Epidermal melanocyte (primary cell): Measurements from ENCODE around the gene SPAG16.

Experiments used
- DNase-seq: peaks from one replicate; pipeline ENCODE4 v3.0.0; 2011; ENCODE audit warnings: low spot score; ENCODE audit not compliant: insufficient read length

The SPAG16 gene

DNA sequence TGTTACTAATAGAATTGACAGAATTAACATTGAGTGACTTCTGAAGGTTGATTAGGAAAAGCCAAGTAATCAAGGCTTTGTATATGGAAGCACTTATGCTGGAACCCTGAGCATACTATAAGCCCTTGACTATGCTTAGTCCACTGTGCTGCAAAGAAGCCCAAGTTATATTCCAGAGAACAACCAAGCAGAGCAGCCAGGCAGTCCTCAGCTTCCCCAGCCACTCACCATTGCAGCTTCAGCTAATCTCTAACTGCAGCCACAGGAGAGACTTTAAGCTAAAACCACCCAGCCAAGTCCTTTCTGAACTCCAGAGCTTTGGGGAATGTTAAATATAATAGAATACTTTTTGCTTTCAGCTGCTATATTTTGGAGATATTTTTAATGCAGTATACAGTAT, 962.2 kb downstream of the SPAG16 start:
- no peak for DNase-seq

DNA sequence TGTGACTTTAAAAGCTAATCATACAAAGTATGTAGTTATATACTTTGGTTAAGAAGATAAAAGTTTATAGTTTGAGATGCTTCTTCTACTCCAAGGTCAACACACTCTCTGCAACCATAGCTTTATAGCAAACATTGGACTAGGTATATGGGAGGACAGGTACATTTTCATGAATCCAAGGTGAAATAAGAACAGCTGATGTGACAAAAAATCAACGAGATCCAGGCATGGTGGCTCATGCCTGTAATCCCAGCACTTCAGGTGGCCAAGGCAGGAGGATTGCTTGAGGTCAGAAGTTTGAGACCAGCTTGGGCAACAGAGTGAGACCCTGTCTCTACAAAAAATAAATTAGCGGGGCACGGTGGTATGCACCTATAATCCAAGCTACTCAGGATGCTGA, 963.3 kb downstream of the SPAG16 start:
- no peak for DNase-seq

DNA sequence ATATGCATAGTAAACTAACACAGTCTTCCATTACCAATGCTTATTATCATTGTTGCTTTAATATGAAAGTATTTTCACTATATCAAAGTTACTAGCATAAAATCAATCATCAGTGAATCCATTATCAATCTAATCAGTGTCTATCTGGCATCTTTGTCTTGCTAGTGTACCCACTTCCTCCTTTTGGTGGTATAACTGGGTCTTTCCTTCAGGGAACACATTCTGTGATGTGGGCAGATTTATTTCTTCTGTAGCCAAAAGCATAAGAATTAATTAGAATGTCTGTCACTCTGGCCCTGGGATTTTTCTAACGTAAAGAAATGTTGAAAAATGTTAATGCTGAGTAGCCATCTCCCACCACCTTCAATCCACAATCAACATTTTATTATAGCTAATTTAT, 970.8 kb downstream of the SPAG16 start:
- no peak for DNase-seq

- no peak for DNase-seq
Measured at GRCh38 chr2:214261683-214262082, 977.4 kb downstream of the SPAG16 start.

DNA sequence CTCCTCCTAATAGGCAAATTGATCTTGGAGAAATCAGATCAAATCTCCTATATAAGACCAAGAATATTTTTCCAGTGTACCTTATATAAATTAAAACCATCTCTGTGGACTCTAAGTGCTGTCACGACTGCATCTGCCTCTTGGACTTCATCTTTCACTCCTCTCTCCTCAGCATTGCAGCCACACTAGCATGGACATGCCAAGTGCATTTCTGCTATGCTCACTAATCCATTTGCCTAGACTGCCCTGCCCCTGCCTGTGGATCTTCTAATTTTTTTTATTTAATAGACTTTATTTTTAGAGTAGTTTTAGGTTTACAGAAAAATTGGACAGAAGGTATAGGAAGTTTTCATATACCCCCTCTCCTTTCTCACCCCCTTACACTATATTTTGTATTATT, 979.9 kb downstream of the SPAG16 start:
- no peak for DNase-seq

GRCh38 chr2:214265991-214266489, 981.8 kb downstream of the SPAG16 start:
- DNase-seq, result no peak

GRCh38 chr2:214277880-214278279, 993.6 kb downstream of the SPAG16 start:
- no peak for DNase-seq

GRCh38 chr2:214286011-214286410, 1001.7 kb downstream of the SPAG16 start:
- DNase-seq, result no peak

DNA sequence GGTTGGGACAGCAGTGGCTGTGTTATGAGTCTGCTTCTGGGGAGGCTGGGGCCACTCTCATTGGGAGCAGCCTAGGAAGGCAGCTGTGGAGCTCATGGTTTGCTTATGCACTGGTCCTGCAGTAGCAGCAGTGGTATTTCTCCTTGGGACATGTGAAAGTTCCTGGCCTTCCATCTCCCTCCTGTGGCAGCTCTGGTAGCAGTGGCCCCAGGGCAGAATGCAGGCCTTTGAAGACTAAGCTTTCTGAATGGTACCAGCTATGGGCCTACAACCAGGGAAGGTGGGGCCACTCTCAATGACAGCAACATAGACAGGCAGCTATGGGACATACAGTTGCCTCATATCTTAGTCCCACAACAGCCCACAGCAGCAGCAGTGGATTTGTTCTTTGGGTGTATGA, 1009.3 kb downstream of the SPAG16 start:
- DNase-seq, result no peak

DNA sequence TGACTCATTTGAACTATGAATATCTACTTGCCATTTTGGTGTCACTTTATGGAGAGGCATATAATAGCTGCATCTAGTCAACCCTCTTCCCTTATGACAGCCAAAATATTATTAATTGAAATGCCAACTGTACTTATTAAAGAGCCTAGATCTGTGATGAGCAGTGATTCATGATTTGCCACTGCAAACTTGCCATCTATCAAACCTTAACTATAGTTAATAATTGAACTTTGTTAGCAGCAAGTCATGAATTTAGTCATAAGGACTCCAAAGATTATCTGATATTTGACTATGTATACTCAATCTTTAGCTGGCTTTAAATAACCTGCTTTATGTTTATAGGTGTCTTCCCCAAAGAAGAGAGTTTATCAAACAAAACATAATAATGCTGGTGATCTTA, 1010.2 kb downstream of the SPAG16 start:
- DNase-seq, result no peak

DNA sequence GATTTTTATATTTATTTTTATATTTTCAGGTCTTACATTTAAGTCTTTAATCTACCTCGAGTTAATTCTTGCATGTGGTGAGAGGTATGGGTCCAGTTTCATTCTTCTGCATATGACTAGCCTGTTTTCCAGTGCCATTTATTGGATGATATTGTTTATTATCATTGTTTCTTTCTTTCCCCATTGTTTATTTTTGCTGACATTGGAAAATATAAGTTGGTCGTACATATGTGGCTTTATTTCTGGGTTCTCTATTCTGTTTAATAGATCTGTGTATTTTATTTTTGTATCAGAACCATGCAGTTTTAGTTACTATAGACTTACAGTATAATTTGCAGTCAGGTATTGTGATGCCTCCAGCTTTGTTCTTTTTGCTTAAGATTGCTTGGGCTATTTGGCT, 1013.2 kb downstream of the SPAG16 start:
- DNase-seq, result no peak

DNA sequence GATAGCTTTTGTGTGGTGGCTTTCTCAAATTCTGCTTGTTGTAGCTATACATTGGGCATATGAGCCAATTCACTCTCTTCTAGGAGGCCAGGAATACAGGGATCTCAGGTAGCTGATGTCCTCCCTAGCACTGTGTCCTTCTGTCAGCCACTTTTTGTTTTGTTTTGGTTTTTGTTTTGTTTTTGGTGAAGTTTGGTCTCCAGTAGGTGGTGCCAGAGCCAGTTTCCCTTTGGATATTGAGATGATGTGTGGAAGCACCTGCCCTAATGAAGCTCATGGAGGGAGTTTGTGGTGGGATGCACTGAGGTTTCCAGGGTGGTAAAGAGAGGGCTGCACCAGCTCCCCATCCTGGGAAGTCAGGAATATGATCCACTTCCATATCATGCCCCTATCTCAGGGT, 1026.1 kb downstream of the SPAG16 start:
- DNase-seq, result no peak

GRCh38 chr2:214311031-214311533, 1026.8 kb downstream of the SPAG16 start:
- no peak for DNase-seq

DNA sequence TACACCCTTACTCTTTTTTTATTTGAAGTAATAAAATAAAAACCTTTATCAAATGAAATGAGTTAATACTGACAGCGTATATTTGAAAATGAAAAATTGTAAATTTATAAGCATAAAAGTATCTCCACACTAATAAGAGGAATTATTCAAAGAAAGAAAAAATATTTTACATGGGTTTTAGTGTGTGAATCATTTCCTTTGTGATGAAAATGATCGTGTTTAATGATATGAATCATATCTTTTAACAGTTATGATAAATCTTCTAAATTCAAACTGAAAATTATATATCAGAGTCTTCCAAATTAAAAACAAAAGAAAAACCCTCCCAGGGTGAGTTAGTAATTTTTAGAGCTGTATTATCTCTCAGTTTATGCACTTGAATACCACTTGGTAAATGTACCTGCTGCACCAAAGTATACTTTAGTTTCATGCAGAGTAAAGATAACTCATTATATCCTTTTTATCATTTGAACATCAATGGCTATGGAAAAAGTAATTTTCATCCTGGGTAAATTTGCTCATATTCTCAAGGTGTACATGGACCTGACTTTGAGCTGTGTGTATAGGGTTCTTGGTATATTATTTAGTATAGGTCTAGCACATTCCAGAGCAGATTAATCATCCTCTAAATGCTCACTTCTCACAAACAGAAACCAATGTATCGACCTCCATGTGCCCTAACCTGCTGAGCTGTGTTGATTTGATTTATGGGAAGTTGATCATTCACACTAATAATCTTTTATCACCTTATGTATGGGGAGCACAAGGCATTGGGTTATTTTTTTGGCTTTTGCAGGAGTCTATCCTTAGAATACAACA, 1027.9 kb downstream of the SPAG16 start:
- DNase-seq, result no peak

DNA sequence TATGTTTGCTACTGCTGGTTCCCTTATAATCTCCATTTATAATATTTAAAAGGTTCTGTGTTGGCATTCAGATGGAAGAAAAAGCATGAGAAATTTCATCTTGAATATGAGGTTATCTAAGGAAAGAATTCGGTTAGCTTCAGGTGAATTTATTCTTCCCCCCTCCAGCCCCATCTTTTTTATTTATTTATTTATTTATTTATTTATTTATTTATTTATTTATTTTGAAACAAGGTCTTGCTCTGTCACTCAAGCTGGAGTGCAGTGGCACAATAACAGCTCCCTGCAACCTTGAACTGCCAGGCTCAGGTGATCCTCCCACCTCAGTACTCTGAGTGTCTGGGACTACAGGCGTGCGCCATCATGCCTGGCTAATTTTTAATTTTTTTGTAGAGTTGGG, 1031.1 kb downstream of the SPAG16 start:
- DNase-seq, result no peak

DNA sequence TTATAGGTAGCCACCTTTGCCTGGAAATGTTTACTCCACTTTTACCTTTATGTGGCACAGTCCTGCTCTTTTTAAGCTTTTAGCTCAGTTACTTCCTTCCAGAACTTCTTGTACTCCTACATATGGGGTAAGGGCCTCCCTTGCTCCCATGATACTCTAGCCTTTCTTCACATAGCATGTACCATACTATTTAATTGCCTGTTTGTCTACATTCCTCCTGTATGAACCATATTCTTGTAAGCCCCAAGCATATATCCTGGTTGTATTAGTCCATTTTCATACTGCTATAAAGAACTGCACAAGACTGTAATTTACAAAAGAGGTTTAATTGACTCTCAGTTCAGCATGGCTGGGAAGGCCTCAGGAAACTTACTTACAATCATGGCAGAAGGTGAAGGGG, 1035.9 kb downstream of the SPAG16 start:
- DNase-seq, result no peak

DNA sequence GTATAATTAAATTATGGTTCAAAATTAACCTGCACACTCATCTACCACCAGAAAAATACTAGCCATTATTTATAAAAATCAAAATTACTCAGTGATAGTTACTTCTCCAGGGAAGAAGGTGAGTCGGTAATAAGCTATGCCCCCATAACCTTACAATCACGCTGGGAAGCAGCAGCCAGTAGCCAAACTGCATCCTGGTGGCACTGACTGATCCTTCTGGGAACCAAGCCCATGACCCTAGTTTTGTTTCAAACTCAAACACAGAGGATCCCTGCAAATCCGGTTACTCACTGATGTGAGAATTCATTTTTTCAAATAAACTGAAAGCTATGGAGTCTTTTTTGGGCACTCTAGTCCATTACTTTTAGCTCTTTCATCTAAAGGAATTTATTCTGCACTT, 1038.4 kb downstream of the SPAG16 start:
- DNase-seq, result no peak

DNA sequence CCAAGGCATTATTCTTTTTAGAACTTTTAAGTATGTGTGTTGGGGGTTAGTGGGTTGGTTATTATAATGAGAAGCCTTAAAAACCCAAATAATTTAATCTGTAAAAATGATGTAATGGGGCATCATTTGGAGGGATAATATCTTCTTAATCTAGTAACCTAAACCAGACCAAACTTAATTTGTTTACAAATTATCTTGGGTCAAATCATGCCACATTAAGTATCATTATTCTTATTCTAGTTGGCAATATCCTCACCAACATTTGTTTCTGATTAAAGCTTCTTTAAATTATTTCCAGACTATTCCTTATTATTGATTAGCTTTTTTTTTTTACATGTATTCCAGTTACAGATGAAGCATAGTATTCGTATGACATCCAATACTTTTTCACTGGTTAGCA, 1041.1 kb downstream of the SPAG16 start:
- DNase-seq, result no peak

DNA sequence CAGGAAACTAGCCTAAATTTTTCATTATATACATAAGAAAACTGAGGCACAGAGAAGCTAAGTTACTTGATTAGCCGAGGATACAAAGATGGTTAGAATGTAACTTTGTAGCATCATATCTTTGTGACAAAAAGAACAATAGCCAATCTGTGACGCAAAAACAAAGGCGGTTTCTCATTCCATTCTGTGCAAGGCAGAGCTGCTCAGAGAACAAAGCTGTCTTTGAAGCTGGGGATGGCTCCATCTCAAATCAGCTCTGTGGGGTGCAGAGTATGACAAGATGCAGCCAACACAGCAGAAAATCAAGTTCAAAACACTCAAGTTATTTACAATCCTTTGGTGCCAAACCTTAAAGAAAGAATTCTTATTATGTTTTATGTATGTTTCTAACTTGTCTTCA, 1044.7 kb downstream of the SPAG16 start:
- DNase-seq, result peak; percentile 19

DNA sequence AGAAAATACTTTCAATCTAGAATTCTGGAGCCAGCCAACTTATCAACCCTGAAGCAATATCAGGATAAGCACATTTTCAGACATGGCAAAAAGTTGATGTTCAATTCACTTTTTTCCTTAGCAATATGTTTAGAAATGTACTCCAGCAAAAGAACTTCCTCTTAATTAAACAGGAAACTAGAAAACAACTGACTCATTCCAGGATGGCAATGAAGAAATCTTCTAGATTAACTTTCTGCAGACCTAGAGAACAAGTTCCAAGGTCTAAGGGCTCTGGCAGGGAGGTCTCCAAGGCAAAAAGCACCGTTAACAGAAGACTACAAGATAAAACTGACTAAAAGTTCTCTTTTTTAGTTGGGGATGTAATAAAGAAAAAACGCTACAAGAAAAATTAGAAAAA, 1057.4 kb downstream of the SPAG16 start:
- no peak for DNase-seq

DNA sequence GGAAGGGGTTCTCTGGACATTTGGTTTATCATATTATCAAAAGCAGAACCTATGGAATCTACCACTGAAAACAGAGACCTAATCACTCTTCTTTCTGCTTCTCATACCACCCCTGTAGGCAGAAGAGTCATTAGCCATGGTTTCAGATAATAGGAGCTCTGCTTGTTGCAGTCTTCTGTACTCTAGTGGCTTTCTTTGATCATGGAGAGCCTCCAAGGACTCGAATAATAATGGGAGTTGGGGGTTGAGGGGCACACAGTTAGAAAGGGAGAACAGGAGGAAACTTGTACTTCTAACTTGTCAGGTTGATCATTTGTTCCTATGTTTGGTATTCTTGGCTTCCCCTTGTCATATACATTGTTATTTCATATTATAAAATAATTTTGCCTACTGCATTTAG, 1074.2 kb downstream of the SPAG16 start:
- no peak for DNase-seq

- no peak for DNase-seq
Measured at GRCh38 chr2:214361116-214361515, 1076.9 kb downstream of the SPAG16 start.

DNA sequence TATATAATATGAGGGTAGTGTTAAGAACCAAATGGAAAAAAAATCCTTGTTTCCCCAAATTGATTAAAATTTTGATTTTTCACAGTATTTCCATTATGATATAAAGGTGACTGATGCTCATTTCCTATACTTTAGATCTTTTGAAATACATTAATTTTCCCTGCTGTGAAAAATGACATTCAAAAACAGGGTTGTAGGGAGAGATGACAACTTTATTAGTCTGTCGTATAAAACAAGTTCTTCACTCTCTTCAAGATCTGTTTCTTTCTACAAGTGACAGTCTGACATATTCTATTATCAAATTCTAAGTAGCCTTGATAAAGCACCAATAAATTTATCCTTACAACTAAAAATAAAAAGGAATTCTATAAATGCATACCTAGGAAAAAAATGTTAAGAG, 1081.3 kb downstream of the SPAG16 start:
- no peak for DNase-seq
